Ureter (tissue), 1 donor: ENCODE data around the gene CASP2. TPM values are rescaled to one million over a fixed set of nuclear protein-coding genes. Genes with fewer than 3 reads are reported as not detected.
"Not testable (repeated sequence)": the region's sequence is repeated elsewhere in the genome, so short reads cannot be mapped to it uniquely, and the experiment has no call there.

Source experiments
- DNase-seq: peaks from one replicate; pipeline ENCODE4 v3.0.0-alpha.2; 2020; ENCODE audit warnings: low spot score
- total RNA-seq: library from RNA; stranded (reverse); gene quantifications from one replicate; pipeline ENCODE4 v1.2.4, GENCODE V29; 2023
- donor health status: DM: yes; HTN: yes; CAD: no.

CASP2 gene
- total RNA-seq, 1 donor from 2014 or later = 42.3 TPM

DNA sequence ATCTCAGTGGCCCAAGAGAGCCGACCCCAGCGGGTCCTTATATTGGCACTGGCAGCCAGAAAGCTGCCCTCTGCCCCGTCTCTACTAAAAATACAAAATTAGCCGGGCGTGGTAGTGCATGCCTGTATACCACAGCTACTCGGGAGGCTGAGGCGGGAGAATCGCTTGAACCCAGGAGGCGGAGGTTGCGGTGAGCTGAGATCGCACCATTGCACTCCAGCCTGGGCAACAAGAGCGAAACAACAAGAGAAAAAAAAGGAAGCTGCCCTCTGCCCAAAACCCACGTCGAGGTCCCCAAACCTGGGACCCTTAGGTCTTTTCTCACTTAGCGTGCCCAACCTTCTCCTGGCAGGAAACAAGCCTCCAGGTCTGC, 24.0 kb upstream of the CASP2 start:
- DNase-seq = not testable (repeated sequence)

DNA sequence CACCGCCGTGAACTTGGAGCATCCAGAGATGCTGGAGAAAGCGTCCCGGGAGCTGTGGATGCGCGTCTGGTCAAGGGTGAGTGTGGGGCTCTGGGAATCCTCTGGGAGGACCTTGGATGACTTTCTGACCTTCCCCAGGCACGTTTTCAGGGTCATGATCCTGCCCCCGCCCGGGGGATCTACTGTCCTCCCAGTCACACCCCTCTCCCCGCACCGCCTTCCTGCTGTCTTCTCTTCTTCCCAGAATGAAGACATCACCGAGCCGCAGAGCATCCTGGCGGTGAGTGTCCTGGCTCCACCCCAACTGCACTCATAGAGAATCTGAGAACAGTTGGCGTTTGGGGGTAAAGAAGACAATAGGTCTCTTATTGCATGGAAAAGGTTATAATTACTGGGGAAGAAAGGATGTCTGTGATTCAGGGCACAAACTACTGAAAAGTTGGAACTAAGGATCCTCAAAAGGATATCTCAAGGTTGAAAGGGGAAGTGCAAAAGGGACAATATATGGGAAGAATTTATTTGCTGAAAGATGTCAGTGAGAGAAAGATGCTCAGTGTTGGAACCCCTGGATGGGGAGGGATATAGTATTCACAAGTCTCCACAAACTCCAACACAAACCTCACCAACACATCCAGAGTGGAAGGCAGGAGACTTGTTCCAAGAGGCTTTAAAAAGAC, 23.0 kb upstream of the CASP2 start:
- no peak for DNase-seq

DNA sequence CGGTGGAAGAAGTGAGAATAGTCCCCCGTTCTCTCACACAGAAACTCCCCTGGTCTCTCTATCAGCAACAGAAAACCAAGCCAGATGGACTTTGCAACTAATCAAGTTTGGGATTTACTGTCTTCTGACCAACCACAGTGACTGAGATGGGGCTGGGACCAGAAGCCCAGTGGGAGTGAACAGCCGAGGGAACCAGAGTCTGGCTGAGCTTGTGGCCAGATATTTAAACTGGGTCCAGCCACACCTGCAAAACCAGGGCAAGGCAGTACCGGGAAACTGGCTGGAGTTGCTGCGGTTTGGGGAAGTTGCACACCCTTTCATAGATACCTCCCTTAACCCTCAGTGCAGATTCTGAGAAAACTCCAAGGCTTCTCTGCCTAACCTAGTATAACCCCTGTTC, 18.9 kb upstream of the CASP2 start:
- no peak for DNase-seq

DNA sequence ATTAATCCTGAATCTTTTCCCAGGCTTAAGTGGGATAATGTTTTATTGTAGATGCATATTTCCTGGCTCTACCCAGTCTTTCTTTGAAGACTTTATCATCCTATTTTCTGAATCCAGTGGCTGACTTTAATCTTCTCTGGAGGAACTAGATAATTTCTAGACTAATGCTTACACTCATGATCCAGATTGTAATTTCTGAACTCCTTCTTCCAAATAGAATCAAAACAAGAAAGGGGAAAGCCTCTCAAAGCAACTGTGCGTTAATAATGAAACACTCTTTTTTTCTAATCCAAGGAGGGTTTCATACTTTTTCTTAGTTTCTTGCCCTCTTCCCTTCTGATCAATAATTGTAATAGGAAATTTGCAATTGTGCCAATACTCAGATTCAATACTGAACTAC, 16.9 kb upstream of the CASP2 start:
- DNase-seq = no peak

DNA sequence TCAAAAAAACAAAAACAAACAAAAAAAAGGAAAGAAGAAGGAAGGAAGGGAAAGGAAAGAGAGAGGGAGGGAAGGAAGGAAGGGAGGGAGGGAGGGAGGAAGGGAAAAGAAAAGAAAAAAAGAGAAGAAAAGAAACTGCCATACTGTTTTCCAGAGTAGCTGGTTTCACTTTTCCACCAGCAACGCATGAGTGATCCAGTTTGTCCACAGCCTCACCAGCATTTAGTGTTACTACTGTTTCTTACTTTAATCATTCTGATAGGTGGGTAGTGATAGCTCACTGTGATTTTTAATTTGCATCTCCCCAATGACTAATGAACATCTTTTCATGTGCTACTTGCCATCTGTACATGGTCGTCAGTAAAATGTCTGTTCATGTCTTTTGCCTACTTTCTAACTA, 15.3 kb upstream of the CASP2 start:
- no peak for DNase-seq

DNA sequence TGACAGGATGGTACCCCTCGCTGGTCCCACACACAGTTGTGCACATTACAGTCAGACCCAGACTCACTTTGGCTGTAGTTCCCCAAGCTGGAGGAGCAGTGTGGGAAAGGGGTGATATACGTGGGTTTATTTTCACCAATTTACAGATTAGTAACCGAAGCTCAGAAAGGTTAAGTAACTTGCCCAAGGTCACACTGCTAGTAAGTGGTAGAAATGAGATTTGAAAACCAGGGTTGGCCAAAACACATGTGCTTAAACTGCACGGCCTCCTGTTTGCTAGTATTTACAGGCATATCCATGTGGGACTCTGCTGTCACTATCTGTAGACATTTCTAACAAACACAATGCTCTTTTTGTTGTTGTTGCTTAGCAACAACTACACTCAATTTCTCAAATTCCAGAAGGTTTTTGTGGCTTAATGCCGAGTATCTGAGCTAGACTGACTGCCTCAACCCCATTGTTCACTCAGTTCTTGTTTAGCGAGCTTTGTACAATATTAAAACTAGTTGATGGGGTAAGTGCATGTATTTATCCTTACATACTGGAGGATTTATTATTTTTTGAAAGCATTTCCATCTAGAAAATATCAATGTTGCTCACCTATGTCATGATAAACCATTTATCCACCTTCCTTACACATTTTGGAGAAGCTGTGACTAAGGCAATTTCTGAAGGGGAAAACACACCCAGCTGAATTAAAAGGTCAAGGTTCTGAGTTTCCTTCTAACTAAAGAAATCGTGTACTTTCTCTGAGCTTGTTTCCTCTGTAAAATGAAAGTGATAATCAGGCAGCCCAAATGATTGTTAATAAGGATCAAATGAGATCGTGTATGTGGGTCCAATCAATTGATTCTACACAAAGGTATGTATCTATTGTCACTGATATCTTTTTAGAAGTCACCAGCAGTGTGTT, 8.7 kb upstream of the CASP2 start:
- no peak for DNase-seq

DNA sequence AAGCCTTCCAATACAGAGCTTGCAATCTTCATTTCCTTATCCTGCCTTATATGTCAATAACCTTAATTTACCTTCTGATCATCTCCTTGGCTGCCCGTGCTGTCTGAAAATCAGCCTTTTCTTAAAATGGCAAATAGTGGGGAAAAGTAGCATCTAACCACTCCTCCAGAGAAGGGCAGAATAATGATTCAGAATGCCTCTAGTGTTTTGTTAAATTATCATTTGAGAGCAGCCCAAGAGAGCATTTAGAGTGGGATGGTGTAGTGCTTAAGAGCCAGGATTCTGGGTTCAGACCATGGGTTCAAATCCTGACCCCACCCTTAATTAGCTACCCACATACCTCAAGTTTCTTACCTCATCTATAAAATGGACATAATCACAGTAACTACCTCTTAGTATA, 8.0 kb upstream of the CASP2 start:
- DNase-seq = no peak

DNA sequence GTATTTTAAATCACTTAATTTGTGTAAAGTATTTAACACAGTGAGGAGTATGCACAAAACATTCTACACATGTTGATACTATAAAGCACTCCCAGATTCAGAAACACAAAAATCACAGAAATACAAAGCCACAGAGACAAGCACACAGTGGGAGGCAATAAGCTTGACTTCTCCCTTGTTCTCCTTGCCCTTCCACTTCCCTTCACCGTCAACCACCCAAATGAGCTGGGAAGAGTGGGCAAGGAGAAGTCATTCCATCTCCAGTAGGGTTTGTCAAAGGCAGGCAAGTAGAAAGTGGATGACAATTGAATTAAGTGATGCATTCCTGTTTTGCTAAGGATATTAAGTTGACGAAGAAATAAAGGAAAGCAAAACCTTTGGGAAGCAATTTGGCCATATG, 7.6 kb upstream of the CASP2 start:
- DNase-seq = no peak

DNA sequence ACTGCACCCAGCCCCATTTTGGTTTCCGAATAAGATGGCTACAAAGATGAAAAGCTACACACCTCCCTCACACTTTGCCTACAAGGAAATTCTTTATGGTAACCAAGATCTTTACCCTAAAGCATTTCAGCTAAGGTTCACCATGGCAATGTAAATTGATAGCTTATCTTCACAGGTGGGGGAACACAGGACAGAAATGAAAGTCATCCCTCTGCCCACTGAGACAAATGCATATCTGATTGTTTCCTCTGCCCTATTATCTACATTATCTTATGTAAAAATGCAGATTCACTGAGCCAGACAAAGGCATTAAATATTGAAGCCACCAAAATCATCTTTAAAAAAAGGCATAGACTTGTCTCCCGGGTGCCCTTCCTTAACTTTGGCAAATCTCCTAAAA, 6.6 kb upstream of the CASP2 start:
- DNase-seq = no peak

DNA sequence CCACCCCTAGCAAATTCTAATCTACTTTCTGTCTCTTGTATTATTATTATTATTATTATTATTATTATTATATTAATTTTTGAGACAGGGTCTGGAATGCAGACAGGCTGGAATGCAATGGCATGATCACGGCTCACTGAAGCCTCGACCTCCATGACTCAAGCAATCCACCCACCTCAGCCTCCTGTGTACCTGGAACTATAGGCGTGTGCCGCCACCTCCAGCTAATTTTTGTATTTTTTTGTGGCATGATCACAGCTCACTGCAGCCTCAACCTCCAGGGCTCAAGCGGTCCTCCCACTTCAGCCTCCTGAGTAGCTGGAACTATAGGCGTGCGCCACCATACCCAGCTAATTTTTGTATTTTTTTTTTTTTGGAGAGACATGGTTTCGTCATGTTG, 6.0 kb upstream of the CASP2 start:
- DNase-seq = no peak

DNA sequence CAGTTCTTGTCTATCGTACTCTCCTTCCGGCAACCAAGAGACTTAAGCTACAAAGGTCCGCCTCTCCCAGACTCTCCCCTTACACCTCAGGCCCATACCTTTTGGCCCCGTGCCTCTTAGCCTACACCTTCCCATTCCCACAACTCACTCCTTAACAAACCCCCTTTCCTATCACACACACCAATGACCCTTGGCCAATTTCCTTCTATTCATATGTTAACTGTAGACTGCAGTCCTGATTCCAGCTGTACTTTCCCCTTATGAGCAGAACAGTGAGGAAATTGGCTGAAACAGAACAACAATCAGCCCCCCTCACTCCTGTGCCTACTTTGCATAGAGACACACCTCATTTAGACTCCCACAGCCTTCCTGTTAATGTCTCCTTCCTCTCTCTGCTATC, 4.8 kb upstream of the CASP2 start:
- no peak for DNase-seq

DNA sequence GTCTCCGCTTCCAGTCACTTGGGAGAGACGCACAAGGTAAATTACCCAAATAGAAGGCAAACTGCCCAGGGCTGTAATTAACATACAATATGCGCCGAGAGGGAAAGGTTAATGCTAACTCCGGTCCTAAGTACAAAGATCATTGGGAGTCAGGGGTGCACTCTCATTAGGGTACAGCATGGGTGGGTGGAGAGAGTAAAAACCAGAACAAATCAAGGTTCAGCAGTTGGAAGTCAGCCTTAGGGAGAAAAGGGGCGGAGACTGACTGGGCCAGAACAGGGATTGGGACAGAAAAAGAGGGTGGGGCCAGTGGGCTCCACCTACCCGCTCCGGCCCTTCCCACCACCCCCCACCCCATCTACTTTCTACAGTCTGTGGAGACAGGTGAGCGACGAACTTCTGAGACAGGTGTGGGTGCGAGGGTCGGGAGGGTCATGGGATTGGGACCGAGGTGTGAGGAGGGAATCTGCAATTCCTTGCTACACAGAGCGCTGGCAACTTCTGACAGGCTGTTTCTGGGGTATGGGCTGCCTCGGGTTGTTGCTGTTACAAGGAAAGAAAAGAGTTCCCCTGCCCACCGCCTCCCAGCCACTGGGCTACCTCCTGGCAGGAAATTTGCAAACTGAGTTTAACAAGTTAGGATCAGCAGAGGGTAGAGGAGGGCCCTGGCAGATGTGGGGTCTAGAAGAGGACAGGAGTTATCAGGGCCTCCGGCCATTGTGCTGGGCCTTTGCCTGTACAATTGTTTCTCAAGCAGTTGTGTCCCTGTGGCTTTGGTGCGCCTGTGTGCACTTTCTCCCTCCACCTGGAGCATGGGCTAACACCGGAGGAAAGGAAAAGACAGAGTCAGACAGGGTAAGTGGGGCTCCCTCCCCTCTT, 3.3 kb upstream of the CASP2 start, which contains the start of gene TMEM139:
TMEM139 (plus strand) TSS at position 368 of the 879 bp plus-strand sequence. CDS start 1,000 bp downstream, outside the sequence.
- DNase-seq = peak; percentile 69

DNA sequence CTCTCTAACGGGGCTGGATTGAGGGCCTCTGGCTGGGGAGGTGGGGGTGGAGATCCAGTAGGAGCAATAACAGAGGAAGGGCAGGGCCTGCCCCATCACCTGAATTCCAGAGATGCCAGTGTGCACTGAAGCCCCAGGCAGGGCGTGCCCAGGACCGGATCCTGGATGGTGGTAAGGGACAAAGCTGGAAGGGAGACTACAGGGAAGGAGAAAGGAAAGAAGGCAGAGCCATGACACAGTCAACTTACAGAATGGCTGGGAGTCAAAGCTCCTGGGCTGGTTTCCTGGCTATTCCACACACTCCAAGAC, 2.7 kb upstream of the CASP2 start:
- no peak for DNase-seq

DNA sequence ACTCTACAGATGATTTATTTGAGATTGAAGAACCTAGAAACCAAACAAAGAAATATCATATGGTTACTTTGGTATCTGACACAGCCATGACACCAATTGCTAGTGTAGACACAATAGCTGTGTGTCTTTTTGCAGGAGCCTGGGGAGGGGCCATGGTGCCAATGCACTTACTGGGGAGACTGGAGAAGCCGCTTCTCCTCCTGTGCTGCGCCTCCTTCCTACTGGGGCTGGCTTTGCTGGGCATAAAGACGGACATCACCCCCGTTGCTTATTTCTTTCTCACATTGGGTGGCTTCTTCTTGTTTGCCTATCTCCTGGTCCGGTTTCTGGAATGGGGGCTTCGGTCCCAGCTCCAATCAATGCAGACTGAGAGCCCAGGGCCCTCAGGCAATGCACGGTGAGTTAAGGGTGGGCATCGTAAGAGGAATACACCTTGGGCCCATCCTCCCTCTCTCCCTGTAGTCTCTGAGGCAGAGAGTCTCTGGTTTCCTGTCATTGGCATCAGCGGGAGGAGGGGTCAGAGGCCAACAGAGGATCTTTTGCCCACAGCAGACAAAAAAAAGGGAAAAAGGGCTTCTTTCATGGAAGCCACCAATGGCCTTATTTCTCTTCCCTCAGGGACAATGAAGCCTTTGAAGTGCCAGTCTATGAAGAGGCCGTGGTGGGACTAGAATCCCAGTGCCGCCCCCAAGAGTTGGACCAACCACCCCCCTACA, 2.2 kb upstream of the CASP2 start:
- DNase-seq = no peak

DNA sequence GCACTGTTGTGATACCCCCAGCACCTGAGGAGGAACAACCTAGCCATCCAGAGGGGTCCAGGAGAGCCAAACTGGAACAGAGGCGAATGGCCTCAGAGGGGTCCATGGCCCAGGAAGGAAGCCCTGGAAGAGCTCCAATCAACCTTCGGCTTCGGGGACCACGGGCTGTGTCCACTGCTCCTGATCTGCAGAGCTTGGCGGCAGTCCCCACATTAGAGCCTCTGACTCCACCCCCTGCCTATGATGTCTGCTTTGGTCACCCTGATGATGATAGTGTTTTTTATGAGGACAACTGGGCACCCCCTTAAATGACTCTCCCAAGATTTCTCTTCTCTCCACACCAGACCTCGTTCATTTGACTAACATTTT, 1.6 kb upstream of the CASP2 start:
- DNase-seq = no peak

DNA sequence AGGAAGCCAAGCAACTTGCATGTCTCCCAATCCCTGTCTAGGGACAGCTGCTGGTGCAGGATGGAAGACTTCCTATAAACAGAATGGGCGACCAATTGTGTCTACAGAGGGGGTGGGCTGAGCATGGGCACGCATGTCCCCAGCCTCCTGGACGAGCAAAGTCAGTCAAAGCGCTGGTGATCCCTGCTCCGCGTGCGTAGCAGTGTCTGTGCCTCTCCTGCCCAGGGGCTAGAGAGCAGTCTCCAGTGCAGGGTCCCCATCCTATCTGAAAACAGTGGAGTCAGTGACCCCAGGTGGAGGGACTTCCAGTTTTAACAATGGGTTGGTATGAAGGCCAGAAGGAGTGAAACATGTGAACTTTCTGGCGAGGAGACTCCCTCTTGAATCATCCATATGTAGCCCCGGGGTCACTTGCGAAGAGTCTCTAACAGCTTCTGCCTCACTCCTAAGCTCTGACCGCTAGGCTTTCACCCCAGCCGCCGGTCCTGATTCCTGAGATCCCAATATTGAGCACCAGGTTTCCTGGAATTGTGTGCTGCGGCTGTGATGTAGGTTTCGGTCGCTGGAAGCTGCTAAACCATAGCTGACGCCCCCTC, 714 bp upstream of the CASP2 start:
- no peak for DNase-seq

DNA sequence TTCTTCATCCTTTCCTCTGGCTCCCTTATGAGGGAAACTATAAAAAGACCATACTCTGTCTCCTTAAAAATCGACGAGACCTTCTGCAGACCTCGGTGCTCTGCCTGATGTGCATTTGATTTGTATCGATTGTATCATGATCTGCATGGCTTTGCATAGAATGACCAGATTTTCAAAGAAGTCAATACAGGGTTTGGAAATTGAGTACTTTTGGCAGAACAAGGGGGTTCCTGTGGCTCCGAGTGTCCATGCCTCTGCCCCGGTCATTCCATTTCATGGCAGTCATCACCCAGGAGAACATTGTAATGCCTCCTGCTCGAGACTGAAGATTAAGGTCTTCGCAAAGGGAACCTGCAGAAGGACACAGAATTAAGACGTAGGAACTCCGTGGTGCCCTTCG, 685 bp downstream of the CASP2 start:
- DNase-seq = no peak

DNA sequence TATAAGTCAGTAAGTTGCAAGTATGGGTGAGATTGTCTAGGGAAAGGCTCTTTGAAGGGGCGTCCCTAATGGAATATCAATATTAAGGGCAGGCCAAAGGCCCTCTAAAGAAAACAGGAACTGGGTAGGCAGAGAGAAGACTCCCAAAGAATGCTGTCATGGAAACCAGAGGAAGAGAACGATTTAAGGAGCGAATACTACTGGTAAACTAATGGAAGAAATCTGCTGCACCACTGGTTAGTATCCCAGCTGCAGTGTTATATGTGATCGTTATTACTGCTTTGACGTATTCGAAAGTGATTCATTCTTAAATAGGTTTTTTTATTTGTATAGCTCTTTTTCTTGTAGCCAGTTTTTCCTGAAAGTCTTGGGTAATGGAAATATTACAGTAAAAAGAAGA, 1.3 kb downstream of the CASP2 start:
- DNase-seq = no peak

DNA sequence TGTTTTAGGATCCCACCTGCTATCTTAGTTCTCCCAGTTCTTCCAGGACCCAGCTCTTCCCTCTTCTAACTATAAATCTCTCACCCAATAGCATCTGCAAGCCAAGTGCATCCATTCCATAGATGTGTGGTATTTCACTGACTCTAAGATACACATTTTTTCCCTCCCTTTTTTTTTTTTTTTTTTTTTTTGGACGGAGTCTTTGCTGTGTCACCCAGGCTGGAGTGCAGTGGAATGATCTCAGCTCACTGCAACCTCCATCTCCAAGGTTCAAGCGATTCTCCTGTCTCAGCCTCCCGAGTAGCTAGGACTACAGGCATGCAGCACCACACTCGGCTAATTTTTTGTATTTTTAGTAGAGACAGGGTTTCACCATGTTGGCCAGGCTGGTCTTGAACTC, 1.7 kb downstream of the CASP2 start:
- DNase-seq = not testable (repeated sequence)

DNA sequence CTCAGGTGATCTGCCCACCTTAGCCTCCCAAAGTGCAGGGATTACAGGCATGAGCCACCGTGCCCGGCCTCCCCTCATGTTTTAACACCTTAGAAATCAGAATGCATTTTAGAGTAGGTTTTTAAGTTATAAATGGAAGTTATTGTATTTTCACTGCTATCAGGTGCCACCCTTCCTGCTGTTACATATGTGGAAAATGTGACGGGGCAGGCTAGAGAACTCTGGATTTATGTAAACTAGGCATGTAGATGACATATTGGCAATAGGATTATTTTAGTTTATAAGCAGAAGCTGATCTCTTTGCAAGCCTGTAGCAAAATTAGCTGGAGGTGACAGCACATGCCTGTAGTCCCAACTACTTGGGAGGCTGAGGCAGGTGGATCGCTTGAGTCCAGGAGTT, 2.1 kb downstream of the CASP2 start:
- no peak for DNase-seq

DNA sequence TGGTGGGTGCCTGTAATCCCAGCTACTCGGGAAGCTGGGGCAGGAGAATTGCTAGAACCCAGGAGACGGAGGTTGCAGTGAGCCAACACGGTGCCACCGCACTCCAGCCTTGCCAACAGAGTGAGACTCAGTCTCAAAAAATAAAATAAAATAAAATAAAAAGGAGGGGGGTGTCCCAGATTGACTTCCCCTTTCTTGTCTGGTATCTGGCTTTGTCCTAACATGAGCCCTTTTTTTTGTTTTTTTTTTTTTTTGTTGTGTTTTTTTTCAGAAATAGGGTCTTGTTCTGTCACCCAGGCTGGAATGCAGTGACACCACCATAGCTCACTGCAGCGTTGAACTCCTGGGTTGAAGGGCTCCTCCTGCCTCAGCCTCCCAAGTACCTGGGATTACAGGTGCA, 4.7 kb downstream of the CASP2 start:
- DNase-seq = no peak

DNA sequence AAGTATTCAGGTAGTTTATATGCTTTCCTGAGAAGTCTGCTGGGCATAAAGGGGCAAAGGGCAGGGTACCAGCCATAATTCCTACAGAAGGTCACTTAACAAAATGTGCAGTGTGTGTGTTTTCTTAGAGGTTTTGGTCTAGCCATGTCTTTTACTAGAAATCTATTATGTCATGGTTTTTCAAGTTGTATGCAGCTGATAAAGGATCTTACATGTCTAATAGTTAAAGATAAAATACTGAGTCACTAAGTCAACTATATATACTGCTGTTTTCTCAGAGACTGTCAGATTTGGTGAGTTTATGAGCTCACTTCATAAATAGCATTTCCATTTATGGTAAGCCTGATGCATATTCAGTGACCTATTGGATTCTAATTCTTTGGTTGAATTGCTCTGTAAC, 7.7 kb downstream of the CASP2 start:
- DNase-seq = no peak
